ENCODE data around the gene TUSC7.

DNA sequence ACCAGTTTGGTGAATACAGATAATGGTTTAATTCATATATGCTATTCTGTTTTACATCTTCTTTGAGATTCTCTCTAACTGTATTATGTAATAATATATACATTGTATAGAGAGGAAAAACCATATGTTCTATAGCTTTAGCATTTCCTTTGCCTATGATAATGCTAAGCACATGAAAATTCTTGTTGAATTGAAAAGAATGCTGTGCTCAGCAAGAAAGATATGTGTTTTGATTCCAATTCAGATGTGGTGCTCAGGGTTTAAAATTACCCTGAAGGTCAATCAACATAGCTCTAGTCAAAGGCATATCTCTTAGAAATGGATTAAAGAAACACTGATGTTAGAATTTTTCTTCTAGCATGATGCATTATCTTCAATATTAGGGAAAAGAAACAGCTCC, 8.5 kb upstream of the TUSC7 start:
- TF ChIP-seq EZH2 (IDR thresholded peaks at IDR 0.05; ENCODE audit: borderline replicate concordance, low read length), result no peak
- TF ChIP-seq, protein P1, sequence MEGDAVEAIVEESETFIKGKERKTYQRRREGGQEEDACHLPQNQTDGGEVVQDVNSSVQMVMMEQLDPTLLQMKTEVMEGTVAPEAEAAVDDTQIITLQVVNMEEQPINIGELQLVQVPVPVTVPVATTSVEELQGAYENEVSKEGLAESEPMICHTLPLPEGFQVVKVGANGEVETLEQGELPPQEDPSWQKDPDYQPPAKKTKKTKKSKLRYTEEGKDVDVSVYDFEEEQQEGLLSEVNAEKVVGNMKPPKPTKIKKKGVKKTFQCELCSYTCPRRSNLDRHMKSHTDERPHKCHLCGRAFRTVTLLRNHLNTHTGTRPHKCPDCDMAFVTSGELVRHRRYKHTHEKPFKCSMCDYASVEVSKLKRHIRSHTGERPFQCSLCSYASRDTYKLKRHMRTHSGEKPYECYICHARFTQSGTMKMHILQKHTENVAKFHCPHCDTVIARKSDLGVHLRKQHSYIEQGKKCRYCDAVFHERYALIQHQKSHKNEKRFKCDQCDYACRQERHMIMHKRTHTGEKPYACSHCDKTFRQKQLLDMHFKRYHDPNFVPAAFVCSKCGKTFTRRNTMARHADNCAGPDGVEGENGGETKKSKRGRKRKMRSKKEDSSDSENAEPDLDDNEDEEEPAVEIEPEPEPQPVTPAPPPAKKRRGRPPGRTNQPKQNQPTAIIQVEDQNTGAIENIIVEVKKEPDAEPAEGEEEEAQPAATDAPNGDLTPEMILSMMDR (conservative IDR thresholded peaks at IDR 0.05 in 1 of 2, IDR thresholded peaks at IDR 0.05 in 1 of 2; ENCODE audit: extremely low read depth in 1 of 2, insufficient read depth in 1 of 2, low read depth in 1 of 2, low read length in 2 of 2), result no peak
